Sciatic nerve (tissue), 2 donors: ENCODE results near the gene HGFAC. TPM values are rescaled to one million over a fixed set of nuclear protein-coding genes. Genes with fewer than 3 reads are reported as not detected.
"Not testable (repeated sequence)": the region's sequence is repeated elsewhere in the genome, so short reads cannot be mapped to it uniquely, and the experiment has no call there.

Source experiments
- ATAC-seq: fragments of 200-7000 bp; cut with Tn5 transposase; one replicate; pipeline ENCODE4 v1.9.1; 2020; ENCODE audit warnings: mild to moderate bottlenecking, moderate library complexity
- DNase-seq: peaks from one replicate; pipeline ENCODE4 v3.0.0-alpha.2; 2020; ENCODE audit warnings: low spot score
- intact Hi-C: fragments of 100-400 bp; cut with DNase I; formaldehyde crosslinking; loops from one replicate; pipeline ENCODE4 v1.14.2; 2022
- total RNA-seq: library from RNA; stranded (reverse); fragmentation: NEBNext Ultra II Directional; extraction: Animal tissue kit (Norgen Biotek cat#: 25700); gene quantifications from one replicate; pipeline ENCODE4 v1.2.1, GENCODE V29; 2021
- donor health status: DM: no; HTN: no; CAD: no.
- donor health status: DM: no; HTN: no; CAD: no.

HGFAC gene
- total RNA-seq, 1 donor from 2014 or later, result not detected

- ATAC-seq (no peak), DNase-seq (no peak)
- intact Hi-C loops, result no loop called here
Observed at GRCh38 chr4:3449574-3450534, 8.1 kb downstream of the HGFAC start.

- no peak for DNase-seq
- intact Hi-C loops, result no loop called here
Observed at GRCh38 chr4:3450643-3451042, 8.9 kb downstream of the HGFAC start.

GRCh38 chr4:3451956-3452355 lies 10.2 kb downstream of the HGFAC start:
- intact Hi-C loops, result no loop called here
- DNase-seq, result no peak
- no peak for ATAC-seq

More at GRCh38 chr4:3450643-3451042, 8.9 kb downstream of the HGFAC start:
- no peak for ATAC-seq

- intact Hi-C loops, result no loop called here
- DNase-seq, result no peak
- ATAC-seq, result no peak
Observed at GRCh38 chr4:3452376-3452775, 10.6 kb downstream of the HGFAC start.

- DNase-seq, ATAC-seq, intact Hi-C loops: not testable (repeated sequence)
Observed at GRCh38 chr4:3455596-3455995, 13.8 kb downstream of the HGFAC start.

- ATAC-seq, result no peak
- intact Hi-C loops, result no loop called here
- DNase-seq, result no peak
Observed at GRCh38 chr4:3458371-3458770, 16.6 kb downstream of the HGFAC start.

GRCh38 chr4:3459156-3459555 lies 17.4 kb downstream of the HGFAC start:
- DNase-seq, ATAC-seq, intact Hi-C loops: not testable (repeated sequence)

GRCh38 chr4:3460926-3461325 lies 19.2 kb downstream of the HGFAC start:
- no peak for DNase-seq
- intact Hi-C loops, result no loop called here
- ATAC-seq, result no peak

GRCh38 chr4:3461515-3462291 lies 19.9 kb downstream of the HGFAC start:
- no peak for DNase-seq
- intact Hi-C loops, result no loop called here

GRCh38 chr4:3462321-3462789 lies 20.6 kb downstream of the HGFAC start:
- DNase-seq (no peak), ATAC-seq (no peak)
- intact Hi-C loops, result no loop called here

More at GRCh38 chr4:3461515-3462291, 19.9 kb downstream of the HGFAC start:
- ATAC-seq, result no peak

- intact Hi-C loops, result no loop called here
- DNase-seq (no peak), ATAC-seq (no peak)
Observed at GRCh38 chr4:3462790-3463415, 21.1 kb downstream of the HGFAC start, which contains the start of gene DOK7. Gene DOK7 (plus strand): TSS chr4:3463306. CDS start chr4:3463376, 70 bp downstream.

GRCh38 chr4:3463556-3464348 lies 22.0 kb downstream of the HGFAC start:
- peak; percentile 16 for ATAC-seq
- DNase-seq, result no peak
- intact Hi-C loops, result no loop called here

GRCh38 chr4:3464349-3464905 lies 22.7 kb downstream of the HGFAC start:
- ATAC-seq (no peak), DNase-seq (no peak)
- intact Hi-C loops, result no loop called here

- DNase-seq (no peak), ATAC-seq (no peak)
- intact Hi-C loops, result no loop called here
Observed at GRCh38 chr4:3464911-3465697, 23.3 kb downstream of the HGFAC start.

GRCh38 chr4:3465698-3466671 lies 24.2 kb downstream of the HGFAC start:
- DNase-seq (no peak), ATAC-seq (no peak)
- intact Hi-C loops, result no loop called here
